ENCODE measurements around the gene CPA1. TPM values are rescaled to one million over a fixed set of nuclear protein-coding genes. Genes with fewer than 3 reads are reported as not detected.

Gene CPA1
- total RNA-seq, 1 donor from 2014 or later: not detected

DNA sequence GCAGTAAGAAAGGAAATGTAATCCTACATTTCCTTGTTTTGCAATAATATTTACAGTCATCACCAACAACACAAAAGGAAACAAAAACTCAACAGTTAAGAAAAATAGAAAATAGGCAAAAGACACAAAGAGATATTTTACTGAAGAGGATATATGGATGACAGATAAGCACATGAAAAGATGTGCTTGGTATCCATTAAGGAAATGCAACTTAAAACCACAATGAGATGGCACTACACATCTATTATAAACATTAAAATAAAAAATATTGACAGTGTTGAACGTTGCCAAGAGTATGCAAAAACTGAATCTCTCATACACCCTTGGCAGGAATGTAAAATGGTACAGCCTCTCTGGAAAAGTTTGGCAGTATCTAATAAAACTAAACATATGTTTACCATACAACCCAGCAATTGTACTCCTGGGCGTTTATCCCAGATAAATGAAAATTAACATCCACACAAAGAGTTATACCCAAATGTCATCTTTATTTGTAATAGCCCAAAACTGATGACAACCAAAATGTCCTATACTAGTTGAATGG is 55.1 kb downstream of the CPA1 start:
- intact Hi-C loops (cut with micrococcal nuclease): no loop called here

DNA sequence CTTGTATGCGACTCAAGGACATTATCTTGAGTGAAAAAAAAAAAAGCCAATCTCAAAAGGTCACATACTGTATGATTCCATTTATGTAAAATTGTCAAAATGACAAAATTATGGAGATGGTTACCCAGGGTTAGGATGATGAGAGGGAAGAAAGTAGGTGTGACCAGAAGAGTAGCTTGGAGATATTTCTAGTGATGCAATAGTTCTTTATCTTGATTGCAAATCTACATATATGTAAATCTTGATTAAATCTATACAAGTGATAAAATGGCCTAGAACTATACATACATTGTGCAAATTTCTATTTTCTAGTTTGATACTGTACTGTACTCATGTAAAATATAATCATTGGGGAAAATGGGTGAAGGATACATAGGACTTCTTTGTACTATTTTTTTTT is 56.0 kb downstream of the CPA1 start:
- no peak overlapping the region for H3K27ac Mint-ChIP-seq
- H3K27me3 Mint-ChIP-seq (ENCODE audit: low read depth): no peaks in the 10 kb centered on the region
- peaks cover 30% of the 10 kb centered on the region for H3K4me1 Mint-ChIP-seq (ENCODE audit: low read depth)
- no peak for DNase-seq (ENCODE audit: low spot score)
- H3K9me3 Mint-ChIP-seq: no peaks in the 10 kb centered on the region
- H3K36me3 Mint-ChIP-seq (ENCODE audit: low read depth): peaks cover 20% of the 10 kb centered on the region
- H3K4me3 Mint-ChIP-seq (ENCODE audit: low read depth): no peak overlapping the region
- intact Hi-C loops (cut with micrococcal nuclease): no loop called here

More for the DNA sequence above, 55.1 kb downstream of the CPA1 start:
- Mint-ChIP-seq H3K27me3 (ENCODE audit: low read depth) (no peaks in the 10 kb centered on the region), H3K4me1 (ENCODE audit: low read depth) (peaks cover 28% of the 10 kb centered on the region), H3K36me3 (ENCODE audit: low read depth) (peaks cover 15% of the 10 kb centered on the region), H3K9me3 (no peaks in the 10 kb centered on the region), H3K4me3 (ENCODE audit: low read depth) (no peak overlapping the region), H3K27ac (no peak overlapping the region)
- DNase-seq (ENCODE audit: low spot score): no peak

Other genes with a start within 250 kb of the CPA1 start
- gene TMEM209, start 175.1 kb upstream of the CPA1 start, total RNA-seq: 41.6 and 43.2 TPM in 2 replicates
- gene SSMEM1, start 172.6 kb upstream of the CPA1 start, total RNA-seq: not detected in 2 replicates
- 0.14 TPM in 1 of 2 replicates, not detected in the other for gene CPA2, start 113.6 kb upstream of the CPA1 start, total RNA-seq
- not detected in 2 replicates for gene CPA4, start 87.3 kb upstream of the CPA1 start, total RNA-seq
- 0.66 and 2.2 TPM in 2 replicates for gene CPA5, start 35.7 kb upstream of the CPA1 start, total RNA-seq
- gene CEP41, start 60.5 kb downstream of the CPA1 start, total RNA-seq: 15.9 and 21.2 TPM in 2 replicates
- 3.1 and 3.6 TPM in 2 replicates for gene MEST, start 111.6 kb downstream of the CPA1 start, total RNA-seq

All from activated T-helper 2 cell treated with anti-CD3 and anti-CD28 coated beads, Interferon-gamma antibody, Interleukin-2, Interleukin-4, amounts not matched to agents 10 μg/mL and 5 μg/mL and 100 μg/mL, durations not matched to agents 14 hours and 24 hours and 36 hours (primary cell).